Measurements from ENCODE around the gene PHYKPL.

GRCh38 chr5:178222292-178222691 is 10.3 kb downstream of the PHYKPL start:
- TF ChIP-seq POLR2A (IDR thresholded peaks at IDR 0.05), result no peak
- TF ChIP-seq, protein P1, sequence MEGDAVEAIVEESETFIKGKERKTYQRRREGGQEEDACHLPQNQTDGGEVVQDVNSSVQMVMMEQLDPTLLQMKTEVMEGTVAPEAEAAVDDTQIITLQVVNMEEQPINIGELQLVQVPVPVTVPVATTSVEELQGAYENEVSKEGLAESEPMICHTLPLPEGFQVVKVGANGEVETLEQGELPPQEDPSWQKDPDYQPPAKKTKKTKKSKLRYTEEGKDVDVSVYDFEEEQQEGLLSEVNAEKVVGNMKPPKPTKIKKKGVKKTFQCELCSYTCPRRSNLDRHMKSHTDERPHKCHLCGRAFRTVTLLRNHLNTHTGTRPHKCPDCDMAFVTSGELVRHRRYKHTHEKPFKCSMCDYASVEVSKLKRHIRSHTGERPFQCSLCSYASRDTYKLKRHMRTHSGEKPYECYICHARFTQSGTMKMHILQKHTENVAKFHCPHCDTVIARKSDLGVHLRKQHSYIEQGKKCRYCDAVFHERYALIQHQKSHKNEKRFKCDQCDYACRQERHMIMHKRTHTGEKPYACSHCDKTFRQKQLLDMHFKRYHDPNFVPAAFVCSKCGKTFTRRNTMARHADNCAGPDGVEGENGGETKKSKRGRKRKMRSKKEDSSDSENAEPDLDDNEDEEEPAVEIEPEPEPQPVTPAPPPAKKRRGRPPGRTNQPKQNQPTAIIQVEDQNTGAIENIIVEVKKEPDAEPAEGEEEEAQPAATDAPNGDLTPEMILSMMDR (IDR thresholded peaks at IDR 0.05), result no peak
